ENCODE results near the gene ETNK2. TPM values are rescaled to one million over a fixed set of nuclear protein-coding genes. Genes with fewer than 3 reads are reported as not detected.

ETNK2 gene
- total RNA-seq, 4 donors from 2014 or later: 2.3 to 23.9 (median 13.9) TPM

DNA sequence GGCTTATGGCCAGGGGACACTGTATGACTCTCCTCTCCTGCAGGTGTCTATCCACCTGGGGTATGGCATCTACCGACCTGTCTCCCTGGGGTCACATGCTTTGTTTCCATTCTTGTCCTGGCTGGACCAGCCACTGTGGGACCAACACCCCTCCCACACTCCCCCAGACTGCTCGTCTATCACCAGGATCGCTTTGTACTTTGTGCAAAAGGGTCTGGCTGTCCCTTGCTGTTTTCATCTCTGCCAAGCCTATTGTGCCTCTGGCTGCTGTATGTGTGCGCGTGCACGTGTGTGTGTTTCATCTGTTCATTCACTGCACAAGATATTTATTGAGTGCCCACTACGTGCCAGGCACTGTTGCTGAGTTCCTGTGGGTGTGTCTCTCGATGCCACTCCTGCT is 25.5 kb downstream of the ETNK2 start:
- Histone ChIP-seq H3K4me1 (peaks cover 18 to 26% of the 10 kb centered on the region in 2 donors), H3K36me3 (no peaks in the 10 kb centered on the region)

DNA sequence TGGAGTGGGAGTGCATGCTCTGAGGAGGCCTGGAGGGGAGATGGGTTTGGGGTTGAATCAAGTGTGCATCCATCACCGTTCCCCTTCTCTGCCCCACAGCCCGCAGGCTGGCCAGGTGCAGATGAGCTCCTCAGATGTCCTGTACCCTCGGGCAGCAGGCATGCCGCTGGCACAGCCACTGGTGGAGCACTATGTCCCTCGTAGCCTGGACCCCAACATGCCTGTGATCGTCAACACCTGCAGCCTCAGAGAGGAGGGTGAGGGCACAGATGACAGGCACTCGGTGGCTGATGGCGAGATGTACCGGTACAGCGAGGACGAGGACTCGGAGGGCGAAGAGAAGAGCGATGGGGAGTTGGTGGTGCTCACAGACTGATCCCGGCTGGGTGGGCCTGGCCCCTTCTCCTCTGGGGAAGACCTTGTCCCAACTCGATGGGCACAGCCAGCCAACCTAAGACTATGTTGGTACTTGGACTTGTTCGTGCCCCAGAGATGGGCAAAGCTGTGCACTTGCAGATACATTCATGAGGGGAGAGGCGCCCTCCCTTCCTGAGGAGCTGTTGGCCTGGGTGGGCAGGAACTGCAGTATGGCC is 26.0 kb downstream of the ETNK2 start:
- TF ChIP-seq POLR2A (IDR thresholded peaks at IDR 0.05) (no peak), CTCF (IDR thresholded peaks at IDR 0.05) (no peak)
- peak overlapping the region; percentile 76 to 82 for H3K27ac ChIP-seq
- DNase-seq: no peak
- H3K36me3 ChIP-seq: no peaks in the 10 kb centered on the region
- H3K27me3 ChIP-seq: no peaks in the 10 kb centered on the region
- peaks cover 13 to 21% of the 10 kb centered on the region in 2 donors for H3K4me1 ChIP-seq
- H3K4me3 ChIP-seq: no peak overlapping the region
- H3K9me3 ChIP-seq: no peaks in the 10 kb centered on the region
- intact Hi-C loops (cut with DNase I; ENCODE audit: low total_unique reads): loop anchor here (5.0 kb wide), 1 partner anchor 54 kb away; the partner anchor contains the start of gene SOX13

More for the DNA sequence above, 25.5 kb downstream of the ETNK2 start:
- no peak overlapping the region for H3K4me3 ChIP-seq
- H3K27me3 ChIP-seq: no peaks in the 10 kb centered on the region
- TF ChIP-seq POLR2A (IDR thresholded peaks at IDR 0.05) (no peak), CTCF (IDR thresholded peaks at IDR 0.05) (no peak)
- no peaks in the 10 kb centered on the region for H3K9me3 ChIP-seq
- peak overlapping the region; percentile 76 to 82 for H3K27ac ChIP-seq
- DNase-seq: no peak
- intact Hi-C loops (cut with DNase I; ENCODE audit: low total_unique reads): loop anchor here (5.0 kb wide), 1 partner anchor 54 kb away; the partner anchor contains the start of gene SOX13

DNA sequence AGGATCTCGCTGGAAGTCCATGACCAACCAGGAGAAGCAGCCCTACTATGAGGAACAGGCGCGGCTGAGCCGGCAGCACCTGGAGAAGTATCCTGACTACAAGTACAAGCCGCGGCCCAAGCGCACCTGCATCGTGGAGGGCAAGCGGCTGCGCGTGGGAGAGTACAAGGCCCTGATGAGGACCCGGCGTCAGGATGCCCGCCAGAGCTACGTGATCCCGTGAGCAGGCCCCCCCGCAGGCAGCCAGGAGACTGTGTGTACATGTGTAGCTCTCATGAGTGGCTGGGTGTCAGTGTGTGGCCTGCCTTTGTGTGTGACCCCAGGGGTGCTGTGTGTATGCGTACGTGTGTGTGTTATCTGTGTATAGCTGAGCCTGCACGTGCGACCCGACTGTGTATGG is 27.2 kb downstream of the ETNK2 start:
- no peak for TF ChIP-seq POLR2A (IDR thresholded peaks at IDR 0.05)
- TF ChIP-seq CTCF (IDR thresholded peaks at IDR 0.05): no peak
- no peaks in the 10 kb centered on the region for H3K27me3 ChIP-seq
- H3K4me1 ChIP-seq: peaks cover 13 to 14% of the 10 kb centered on the region in 2 donors
- H3K27ac ChIP-seq: no peak overlapping the region
- intact Hi-C loops (cut with DNase I; ENCODE audit: low total_unique reads): loop anchor here (5.0 kb wide), 1 partner anchor 52 kb away; the partner anchor contains the start of gene SOX13
- no peak overlapping the region for H3K4me3 ChIP-seq
- no peaks in the 10 kb centered on the region for H3K36me3 ChIP-seq
- H3K9me3 ChIP-seq: no peaks in the 10 kb centered on the region
- DNase-seq: no peak

DNA sequence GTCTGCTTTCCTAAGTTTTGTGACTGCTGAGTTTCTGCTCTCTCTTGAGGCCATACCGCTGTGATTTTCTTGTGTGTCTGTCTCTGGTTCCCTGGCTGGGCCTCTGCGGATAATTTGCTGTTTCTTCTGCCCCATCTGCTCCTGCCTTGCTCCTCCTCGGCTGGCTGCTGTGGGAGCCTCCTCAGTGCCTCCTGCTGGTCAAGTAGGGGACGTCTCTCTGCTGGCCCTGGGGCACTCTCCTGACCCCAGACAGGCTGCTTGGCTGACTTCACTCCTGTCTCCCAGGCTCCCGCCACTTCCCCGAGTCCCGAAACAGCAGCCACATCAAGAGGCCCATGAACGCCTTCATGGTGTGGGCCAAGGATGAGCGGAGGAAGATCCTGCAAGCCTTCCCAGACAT is 28.5 kb downstream of the ETNK2 start:
- TF ChIP-seq POLR2A (IDR thresholded peaks at IDR 0.05) (no peak), CTCF (IDR thresholded peaks at IDR 0.05) (peak in 2 of 4 experiments; percentile 10 to 26)
- intact Hi-C loops (cut with DNase I; ENCODE audit: low total_unique reads): no loop called here

DNA sequence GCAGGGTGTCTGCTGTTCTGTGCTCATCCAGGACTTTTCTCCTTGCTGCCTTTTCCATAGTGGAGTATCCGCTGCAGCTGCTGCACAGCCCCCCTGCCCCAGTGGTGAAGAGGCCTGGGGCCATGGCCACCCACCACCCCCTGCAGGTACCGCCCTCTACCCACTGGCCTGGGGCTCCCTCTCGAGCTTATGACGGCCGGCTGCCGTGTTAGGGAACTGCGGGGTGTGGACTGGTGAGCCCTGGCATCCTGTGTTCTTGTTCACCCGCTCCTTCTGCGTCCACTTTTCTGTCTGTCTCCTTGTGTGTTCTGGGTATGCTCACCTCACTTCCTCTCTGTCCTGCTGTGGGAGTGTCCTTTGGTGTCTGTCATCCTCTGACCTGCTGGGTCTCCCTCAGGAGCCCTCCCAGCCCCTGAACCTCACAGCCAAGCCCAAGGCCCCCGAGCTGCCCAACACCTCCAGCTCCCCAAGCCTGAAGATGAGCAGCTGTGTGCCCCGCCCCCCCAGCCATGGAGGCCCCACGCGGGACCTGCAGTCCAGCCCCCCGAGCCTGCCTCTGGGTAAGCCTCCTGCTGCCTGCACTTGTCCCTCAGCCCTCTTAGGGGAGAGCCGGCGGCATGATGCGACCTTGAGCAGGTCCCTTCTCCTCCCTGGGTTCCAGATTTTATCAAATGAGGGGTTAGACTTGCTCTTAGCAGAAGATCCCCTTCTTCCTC is 29.8 kb downstream of the ETNK2 start:
- intact Hi-C loops (cut with DNase I; ENCODE audit: low total_unique reads): no loop called here
- H3K27ac ChIP-seq: no peak overlapping the region

More for the DNA sequence above, 28.5 kb downstream of the ETNK2 start:
- peaks cover 10 to 13% of the 10 kb centered on the region in 2 donors for H3K4me1 ChIP-seq
- H3K27me3 ChIP-seq: no peaks in the 10 kb centered on the region
- H3K27ac ChIP-seq: no peak overlapping the region
- H3K36me3 ChIP-seq: no peaks in the 10 kb centered on the region
- H3K9me3 ChIP-seq: no peaks in the 10 kb centered on the region
- no peak overlapping the region for H3K4me3 ChIP-seq
- DNase-seq: no peak

More for the DNA sequence above, 29.8 kb downstream of the ETNK2 start:
- Histone ChIP-seq H3K4me1 (peaks cover 3 to 6% of the 10 kb centered on the region in 2 donors), H3K36me3 (no peaks in the 10 kb centered on the region), H3K4me3 (no peak overlapping the region), H3K9me3 (no peaks in the 10 kb centered on the region), H3K27me3 (no peaks in the 10 kb centered on the region)
- no peak for TF ChIP-seq CTCF (IDR thresholded peaks at IDR 0.05)
- no peak for TF ChIP-seq POLR2A (IDR thresholded peaks at IDR 0.05)
- no peak for DNase-seq

Data from uterus (tissue), 4 donors.